ENCODE data around the gene CDC14A.

DNA sequence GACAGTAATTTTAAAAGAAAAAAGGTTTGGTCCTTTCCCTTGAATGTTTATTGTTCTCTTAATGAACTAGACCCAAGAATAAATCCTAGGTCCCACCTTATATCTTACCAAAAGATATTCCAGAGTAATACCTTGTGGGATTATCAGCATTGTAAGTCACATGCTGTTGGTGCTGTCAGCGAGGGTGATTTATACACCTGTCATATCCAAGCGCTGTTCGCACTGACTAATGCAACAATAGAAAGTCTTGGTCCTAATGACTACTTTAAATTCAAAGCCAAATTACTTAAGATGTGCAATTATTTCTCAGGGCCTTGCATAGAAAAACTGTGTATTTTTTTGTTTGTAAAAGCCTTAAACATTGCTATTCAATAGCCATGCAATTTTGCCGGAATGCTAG is 192.5 kb downstream of the CDC14A start:
- no peak for TF ChIP-seq EP300 (IDR thresholded peaks at IDR 0.05; ENCODE audit: borderline replicate concordance)
- no peak for TF ChIP-seq CEBPB (IDR thresholded peaks at IDR 0.05)
